ENCODE data around the gene PYGB.

- TF ChIP-seq CTCF (IDR thresholded peaks at IDR 0.05), result no peak
- TF ChIP-seq POLR2AphosphoS5 (IDR thresholded peaks at IDR 0.05; ENCODE audit: low read depth, low read length), result no peak
Observed at GRCh38 chr20:25271486-25272222, 23.8 kb downstream of the PYGB start.

Data from Panc1 (cell line).